GM12892 (cell line): Measurements from ENCODE around the gene REXO1.

Experiments
- POLR2A ChIP-seq: IDR thresholded peaks from 2 replicates; pipeline ENCODE4 v1.6.1; 2011; ENCODE audit warnings: low read depth, low read length, control low read depth
- TAF1 ChIP-seq: IDR thresholded peaks from 2 replicates; pipeline ENCODE4 v1.6.1; 2011; ENCODE audit warnings: low read depth, mild to moderate bottlenecking, control low read depth, low read length, borderline replicate concordance

- TF ChIP-seq TAF1 (no peak), POLR2A (no peak)
Observed at GRCh38 chr19:1780272-1780958, 67.9 kb downstream of the REXO1 start.
